Keratinocyte (primary cell): ENCODE measurements around the gene CDX1. TPM values are rescaled to one million over a fixed set of nuclear protein-coding genes. Genes with fewer than 3 reads are reported as not detected.

Source experiments
- DNase-seq: peaks from one replicate; pipeline ENCODE4 v3.0.0-alpha.2; 2011; ENCODE audit warnings: low read depth, missing footprints, low spot score
- FAIRE-seq: peaks from 2 replicates; lab custom pipeline; 2011; peaks lifted over from hg19 to GRCh38; lab: Jason Lieb, UNC
- H2AFZ ChIP-seq: 2 replicates; pipeline ENCODE4 v1.6.0; 2012; ENCODE audit warnings: low read length, control low read depth, inconsistent platforms; ENCODE audit not compliant: control insufficient read depth
- H3K27ac ChIP-seq: 2 replicates; pipeline ENCODE4 v1.5.1; 2011; ENCODE audit warnings: low read length; ENCODE audit not compliant: control insufficient read depth, insufficient read depth
- H3K27me3 ChIP-seq: 3 replicates; pipeline ENCODE4 v1.6.0; 2011; ENCODE audit warnings: low read length; ENCODE audit not compliant: control insufficient read depth, insufficient read depth; ENCODE audit errors: extremely low read depth
- H3K36me3 ChIP-seq, 2 experiments: 2 replicates in 1 of 2; 3 replicates in 1 of 2; pipeline ENCODE4 v1.5.1; 2011; ENCODE audit warnings: low read length in 2 of 2, mild to moderate bottlenecking in 1 of 2; ENCODE audit not compliant: control insufficient read depth in 2 of 2, insufficient read depth in 2 of 2; ENCODE audit errors: extremely low read depth in 1 of 2
- H3K4me1 ChIP-seq: 3 replicates; pipeline ENCODE4 v1.5.1; 2011; ENCODE audit warnings: low read length; ENCODE audit not compliant: control insufficient read depth, insufficient read depth; ENCODE audit errors: extremely low read depth
- H3K4me2 ChIP-seq: 3 replicates; pipeline ENCODE4 v1.6.0; 2011; ENCODE audit warnings: low read depth, low read length; ENCODE audit not compliant: control insufficient read depth, insufficient read depth; ENCODE audit errors: extremely low read depth
- H3K4me3 ChIP-seq, 3 experiments: fragments of 200-600 bp in 1 of 3; sonication (generic) in 1 of 3; 2 replicates in 2 of 3; 3 replicates in 1 of 3; pipeline ENCODE4 v1.5.1; 2011 to 2016; ENCODE audit warnings: low read length in 3 of 3, mild to moderate bottlenecking in 3 of 3, control low read depth in 2 of 3, inconsistent platforms in 1 of 3, low read depth in 1 of 3, mixed read lengths in 1 of 3, mixed run types in 1 of 3, moderate library complexity in 1 of 3; ENCODE audit not compliant: control insufficient read depth in 2 of 3, insufficient read depth in 2 of 3; ENCODE audit errors: extremely low read depth in 1 of 3
- H3K79me2 ChIP-seq: 2 replicates; pipeline ENCODE4 v1.6.0; 2012; ENCODE audit warnings: low read length; ENCODE audit not compliant: control insufficient read depth, insufficient read depth
- H3K9ac ChIP-seq: 3 replicates; pipeline ENCODE4 v1.6.0; 2011; ENCODE audit warnings: low read length; ENCODE audit not compliant: control insufficient read depth, insufficient read depth; ENCODE audit errors: extremely low read depth
- H3K9me1 ChIP-seq: 3 replicates; pipeline ENCODE4 v1.6.0; 2011; ENCODE audit warnings: low read length; ENCODE audit not compliant: control insufficient read depth, insufficient read depth; ENCODE audit errors: extremely low read depth
- H3K9me3 ChIP-seq: 2 replicates; pipeline ENCODE4 v1.5.1; 2012; ENCODE audit warnings: low read depth, low read length; ENCODE audit not compliant: control insufficient read depth
- H4K20me1 ChIP-seq: 3 replicates; pipeline ENCODE4 v1.6.0; 2011; ENCODE audit warnings: low read length; ENCODE audit not compliant: control insufficient read depth, insufficient read depth; ENCODE audit errors: extremely low read depth
- CTCF ChIP-seq, 3 experiments: IDR thresholded peaks in 1 of 3; conservative IDR thresholded peaks in 1 of 3; optimal IDR thresholded peaks in 1 of 3; 2 replicates in 2 of 3; 3 replicates in 1 of 3; pipeline versions ENCODE3 to v1.5.1; 2011; ENCODE audit warnings: low read length in 3 of 3, mild to moderate bottlenecking in 3 of 3, moderate library complexity in 2 of 3, control low read depth in 1 of 3, inconsistent platforms in 1 of 3; ENCODE audit not compliant: insufficient read depth in 2 of 3; ENCODE audit errors: extremely low read depth in 1 of 3
- EZH2 ChIP-seq: IDR thresholded peaks from one replicate; pipeline ENCODE4 v1.6.1; 2012; ENCODE audit warnings: inconsistent platforms, mild to moderate bottlenecking, low read length, moderate library complexity
- dilution Hi-C: fragments of 300-500 bp; cut with MboI; formaldehyde crosslinking; loops from one replicate; pipeline ENCODE4 v1.7.0; 2020; ENCODE audit warnings: low sequenced_read_pairs; ENCODE audit not compliant: extremely low pct_ligation_motif_present
- polyA plus RNA-seq, 5 experiments: library from polyadenylated mRNA; depleted of rRNA in 3 of 5; stranded (reverse) in 3 of 5; stranded (forward) in 1 of 5; unstranded in 1 of 5; fragments of >200 nt; gene quantifications; 1 replicate in 1 of 5; 2 replicates in 3 of 5; 3 replicates in 1 of 5; pipeline versions ENCODE4 v1.2.1 to v1.2.3, GENCODE V29; 2011 to 2012; ENCODE audit warnings: missing spikeins in 2 of 5, low read depth in 1 of 5, low replicate concordance in 1 of 5

CDX1 gene
- polyA plus RNA-seq, 1 donor (not counting 4 experiments of a cell fraction or from before 2014, with no cell fraction given), result not detected

- Histone ChIP-seq H3K4me2 (no peak overlapping the region), H4K20me1 (no peaks in the 10 kb centered on the region), H3K4me3 (no peak overlapping the region), H3K9me3 (no peaks in the 10 kb centered on the region), H3K9me1 (no peaks in the 10 kb centered on the region), H3K9ac (no peak overlapping the region), H3K27me3 (peaks cover 39% of the 10 kb centered on the region), H2AFZ (no peak overlapping the region), H3K36me3 (no peaks in the 10 kb centered on the region), H3K4me1 (no peaks in the 10 kb centered on the region), H3K27ac (no peak overlapping the region), H3K79me2 (no peaks in the 10 kb centered on the region)
- DNase-seq (no peak), FAIRE-seq (no peak)
- TF ChIP-seq EZH2 (peak; percentile 15), CTCF (optimal IDR thresholded peaks at IDR 0.05 in 1 of 3, IDR thresholded peaks at IDR 0.05 in 1 of 3, conservative IDR thresholded peaks at IDR 0.05 in 1 of 3; ENCODE audit: extremely low read depth in 1 of 3, insufficient read depth in 2 of 3, low read length in 3 of 3) (no peak)
- dilution Hi-C loops, result no loop called here
These were observed 10.6 kb upstream of the CDX1 start for GRCh38 chr5:150156027-150156368.

GRCh38 chr5:150156540-150156939 is 10.0 kb upstream of the CDX1 start:
- H3K36me3 ChIP-seq, result no peaks in the 10 kb centered on the region
- H4K20me1 ChIP-seq, result no peaks in the 10 kb centered on the region
- H3K4me2 ChIP-seq, result no peak overlapping the region
- H3K4me3 ChIP-seq, result no peak overlapping the region
- no peak overlapping the region for H2AFZ ChIP-seq
- no peak for DNase-seq
- TF ChIP-seq CTCF (optimal IDR thresholded peaks at IDR 0.05 in 1 of 3, IDR thresholded peaks at IDR 0.05 in 1 of 3, conservative IDR thresholded peaks at IDR 0.05 in 1 of 3; ENCODE audit: extremely low read depth in 1 of 3, insufficient read depth in 2 of 3, low read length in 3 of 3) (no peak), EZH2 (no peak)
- FAIRE-seq, result no peak
- no peaks in the 10 kb centered on the region for H3K9me1 ChIP-seq
- no peaks in the 10 kb centered on the region for H3K4me1 ChIP-seq
- H3K9ac ChIP-seq, result no peak overlapping the region
- dilution Hi-C loops, result no loop called here
- H3K9me3 ChIP-seq, result no peaks in the 10 kb centered on the region
- peaks cover 39% of the 10 kb centered on the region for H3K27me3 ChIP-seq
- H3K79me2 ChIP-seq, result no peaks in the 10 kb centered on the region
- no peak overlapping the region for H3K27ac ChIP-seq
